ENCODE data around the gene GFPT1. TPM values are rescaled to one million over a fixed set of nuclear protein-coding genes. Genes with fewer than 3 reads are reported as not detected.

Gene GFPT1
- total and polyA plus RNA-seq, 4 donors: 15.9 to 72.6 (median 30.5) TPM

GRCh38 chr2:69300650-69301049 is 86.4 kb downstream of the GFPT1 start:
- Histone ChIP-seq H3K36me3 (ENCODE audit: control insufficient read depth in 4 of 4, insufficient read depth in 4 of 4, low read length in 4 of 4) (no peaks in the 10 kb centered on the region), H3K4me3 (no peak overlapping the region), H3K27me3 (ENCODE audit: control insufficient read depth in 3 of 3, insufficient read depth in 3 of 3, low read length in 2 of 3) (peaks cover 0 to 16% (median 0%) of the 10 kb centered on the region in 3 donors), H3K9me3 (ENCODE audit: control insufficient read depth in 4 of 4, insufficient read depth in 3 of 4, low read length in 3 of 4) (peaks cover 0 to 5% (median 2%) of the 10 kb centered on the region in 4 donors), H3K27ac (ENCODE audit: low read depth in 1 of 2, low read length in 1 of 2) (no peak overlapping the region), H3K9ac (ENCODE audit: insufficient read depth in 1 of 2, low read length in 2 of 2) (no peak overlapping the region), H3K4me1 (ENCODE audit: control insufficient read depth in 5 of 5, insufficient read depth in 5 of 5, low read length in 5 of 5) (peaks cover 0 to 5% (median 0%) of the 10 kb centered on the region in 5 donors)
- WGBS, 2 donors: 29 to 55% methylated on average over 3 of the region's 3 CpGs
- no peak for TF ChIP-seq CTCF (IDR thresholded peaks at IDR 0.05; ENCODE audit: control extremely low read depth, extremely low read depth)
- no peak for DNase-seq
- ATAC-seq (ENCODE audit: insufficient read depth, low FRiP score): no peak

- ATAC-seq (ENCODE audit: insufficient read depth, low FRiP score): peak; percentile 31
- H3K9me3 ChIP-seq (ENCODE audit: control insufficient read depth in 4 of 4, insufficient read depth in 3 of 4, low read length in 3 of 4): peaks cover 0 to 5% (median 2%) of the 10 kb centered on the region in 4 donors
- H3K27ac ChIP-seq (ENCODE audit: low read depth in 1 of 2, low read length in 1 of 2): peak overlapping the region in 1 of 2 donors; percentile 21
- no peak overlapping the region for H3K9ac ChIP-seq (ENCODE audit: insufficient read depth in 1 of 2, low read length in 2 of 2)
- no peak for TF ChIP-seq CTCF (IDR thresholded peaks at IDR 0.05; ENCODE audit: control extremely low read depth, extremely low read depth)
- 55 to 64% methylated on average over 4 of the region's 4 CpGs for WGBS, 2 donors
- H3K27me3 ChIP-seq (ENCODE audit: control insufficient read depth in 3 of 3, insufficient read depth in 3 of 3, low read length in 2 of 3): peaks cover 0 to 10% (median 0%) of the 10 kb centered on the region in 3 donors
- H3K36me3 ChIP-seq (ENCODE audit: control insufficient read depth in 4 of 4, insufficient read depth in 4 of 4, low read length in 4 of 4): no peaks in the 10 kb centered on the region
- DNase-seq: no peak
- peaks cover 0 to 5% (median 0%) of the 10 kb centered on the region in 5 donors for H3K4me1 ChIP-seq (ENCODE audit: control insufficient read depth in 5 of 5, insufficient read depth in 5 of 5, low read length in 5 of 5)
- no peak overlapping the region for H3K4me3 ChIP-seq
Observed at GRCh38 chr2:69299772-69300516, 87.1 kb downstream of the GFPT1 start.

GRCh38 chr2:69298862-69299261 is 88.2 kb downstream of the GFPT1 start:
- no peak for ATAC-seq (ENCODE audit: insufficient read depth, low FRiP score)
- 80 to 84% methylated on average over 4 of the region's 4 CpGs for WGBS, 2 donors
- Histone ChIP-seq H3K27ac (ENCODE audit: low read depth in 1 of 2, low read length in 1 of 2) (no peak overlapping the region), H3K4me1 (ENCODE audit: control insufficient read depth in 5 of 5, insufficient read depth in 5 of 5, low read length in 5 of 5) (peaks cover 0 to 5% (median 0%) of the 10 kb centered on the region in 5 donors), H3K9ac (ENCODE audit: insufficient read depth in 1 of 2, low read length in 2 of 2) (no peak overlapping the region), H3K9me3 (ENCODE audit: control insufficient read depth in 4 of 4, insufficient read depth in 3 of 4, low read length in 3 of 4) (peaks cover 0 to 2% (median under 1%) of the 10 kb centered on the region in 4 donors), H3K36me3 (ENCODE audit: control insufficient read depth in 4 of 4, insufficient read depth in 4 of 4, low read length in 4 of 4) (no peaks in the 10 kb centered on the region), H3K27me3 (ENCODE audit: control insufficient read depth in 3 of 3, insufficient read depth in 3 of 3, low read length in 2 of 3) (peaks cover 0 to 3% (median 0%) of the 10 kb centered on the region in 3 donors), H3K4me3 (no peak overlapping the region)
- peak; percentile 23 to 52 (median 48) for DNase-seq
- no peak for TF ChIP-seq CTCF (IDR thresholded peaks at IDR 0.05; ENCODE audit: control extremely low read depth, extremely low read depth)

Measured in lung (tissue), 12 donors.